Cardiac fibroblast (primary cell): Measurements from ENCODE around the gene WFDC1.

Experiments
- DNase-seq, 2 donors: peaks; one replicate each; pipeline versions ENCODE4 v3.0.0 to v3.0.0-alpha.2; 2010; ENCODE audit warnings: low read depth in 2 of 2
- H3K4me3 ChIP-seq, 2 donors: replicated peaks in 1 of 2; 1 replicate in 1 of 2; 2 replicates in 1 of 2; pipeline ENCODE4 v1.5.1; 2011; ENCODE audit warnings: low read depth in 2 of 2, low read length in 2 of 2, mild to moderate bottlenecking in 2 of 2, moderate library complexity in 1 of 2
- TF ChIP-seq, protein P1 (sequence below): IDR thresholded peaks from one replicate; pipeline ENCODE4 v1.5.1; 2011; ENCODE audit warnings: low read depth, mild to moderate bottlenecking, low read length, inconsistent platforms

Gene WFDC1

GRCh38 chr16:84314373-84314772 lies 19.7 kb downstream of the WFDC1 start:
- H3K4me3 ChIP-seq: no peak overlapping the region
- DNase-seq: no peak
- TF ChIP-seq, protein P1, sequence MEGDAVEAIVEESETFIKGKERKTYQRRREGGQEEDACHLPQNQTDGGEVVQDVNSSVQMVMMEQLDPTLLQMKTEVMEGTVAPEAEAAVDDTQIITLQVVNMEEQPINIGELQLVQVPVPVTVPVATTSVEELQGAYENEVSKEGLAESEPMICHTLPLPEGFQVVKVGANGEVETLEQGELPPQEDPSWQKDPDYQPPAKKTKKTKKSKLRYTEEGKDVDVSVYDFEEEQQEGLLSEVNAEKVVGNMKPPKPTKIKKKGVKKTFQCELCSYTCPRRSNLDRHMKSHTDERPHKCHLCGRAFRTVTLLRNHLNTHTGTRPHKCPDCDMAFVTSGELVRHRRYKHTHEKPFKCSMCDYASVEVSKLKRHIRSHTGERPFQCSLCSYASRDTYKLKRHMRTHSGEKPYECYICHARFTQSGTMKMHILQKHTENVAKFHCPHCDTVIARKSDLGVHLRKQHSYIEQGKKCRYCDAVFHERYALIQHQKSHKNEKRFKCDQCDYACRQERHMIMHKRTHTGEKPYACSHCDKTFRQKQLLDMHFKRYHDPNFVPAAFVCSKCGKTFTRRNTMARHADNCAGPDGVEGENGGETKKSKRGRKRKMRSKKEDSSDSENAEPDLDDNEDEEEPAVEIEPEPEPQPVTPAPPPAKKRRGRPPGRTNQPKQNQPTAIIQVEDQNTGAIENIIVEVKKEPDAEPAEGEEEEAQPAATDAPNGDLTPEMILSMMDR: no peak

DNA sequence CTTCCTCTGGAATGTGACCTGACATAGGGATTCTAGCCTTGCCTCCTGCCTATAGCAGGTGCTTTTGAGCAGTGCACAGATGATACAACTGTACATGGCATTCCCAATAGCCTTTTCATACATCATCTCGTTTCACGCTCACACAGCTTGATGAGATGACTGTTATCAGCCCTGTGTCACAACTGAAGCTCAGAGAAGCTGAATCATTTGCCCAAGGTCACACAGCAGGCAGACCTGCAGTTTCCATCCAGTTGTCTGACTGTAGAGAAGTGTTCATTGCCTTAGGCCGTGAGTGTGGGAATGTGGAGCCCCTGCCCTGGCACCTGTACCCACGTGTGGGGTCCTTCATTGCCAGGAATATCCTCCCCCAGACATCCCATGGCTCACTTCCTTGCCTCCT lies 20.1 kb downstream of the WFDC1 start:
- TF ChIP-seq, protein P1: no peak
- H3K4me3 ChIP-seq: no peak overlapping the region
- DNase-seq: no peak

- no peak overlapping the region for H3K4me3 ChIP-seq
- DNase-seq: peak; percentile 15 to 33
- TF ChIP-seq, protein P1: no peak
These were observed 20.7 kb downstream of the WFDC1 start for GRCh38 chr16:84315422-84315821.

GRCh38 chr16:84318091-84318975 lies 23.7 kb downstream of the WFDC1 start:
- no peak for DNase-seq
- TF ChIP-seq, protein P1: no peak
- no peak overlapping the region for H3K4me3 ChIP-seq

- DNase-seq: no peak
- H3K4me3 ChIP-seq: no peak overlapping the region
- TF ChIP-seq, protein P1: no peak
These were observed 24.6 kb downstream of the WFDC1 start for GRCh38 chr16:84319146-84319760.

DNA sequence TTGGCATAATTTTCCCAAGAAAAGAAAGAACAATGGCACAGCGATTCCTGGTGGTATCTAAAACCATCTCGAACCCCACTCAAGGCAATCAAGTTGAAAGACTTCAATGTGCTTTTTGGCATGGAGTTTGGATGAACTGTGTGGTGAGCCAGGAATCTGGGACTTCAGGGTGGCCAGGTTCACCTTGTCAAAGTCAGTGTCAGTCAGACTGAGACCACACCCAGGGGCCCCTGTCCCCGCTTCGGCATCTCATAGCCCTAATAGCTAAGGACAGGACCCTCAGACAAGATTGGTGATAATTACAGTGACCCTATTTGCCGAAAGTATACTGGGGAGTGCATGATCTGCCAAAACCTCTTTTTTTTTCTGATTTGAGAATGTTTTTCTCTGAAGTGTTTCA lies 25.8 kb downstream of the WFDC1 start:
- TF ChIP-seq, protein P1: no peak

More for the DNA sequence above, 25.8 kb downstream of the WFDC1 start:
- no peak for DNase-seq
- H3K4me3 ChIP-seq: no peak overlapping the region
